Activated T-helper 1 cell treated with anti-CD3 and anti-CD28 coated beads, Interleukin-12 subunit alpha, Interleukin-12 subunit beta, Interleukin-2, Interleukin-4 antibody, amounts not matched to agents 30 ng/mL and 10 ng/mL and 1 ng/mL, durations not matched to agents 14 hours and 24 hours and 36 hours (primary cell): ENCODE results near the gene IFIT2. TPM values are rescaled to one million over a fixed set of nuclear protein-coding genes. Genes with fewer than 3 reads are reported as not detected.
"Not testable (repeated sequence)": the region's sequence is repeated elsewhere in the genome, so short reads cannot be mapped to it uniquely, and the experiment has no call there.

Experiments
- DNase-seq: peaks from one replicate; pipeline ENCODE4 v3.0.0; 2021; ENCODE audit warnings: low spot score
- H3K27ac Mint-ChIP-seq: one replicate; pipeline ENCODE4 v1.8.0; 2021; ENCODE audit warnings: mild to moderate bottlenecking, mixed read lengths
- H3K27me3 Mint-ChIP-seq: one replicate; pipeline ENCODE4 v1.8.0; 2022; ENCODE audit warnings: mild to moderate bottlenecking, moderate library complexity, mixed read lengths; ENCODE audit not compliant: insufficient read depth
- H3K36me3 Mint-ChIP-seq: one replicate; pipeline ENCODE4 v1.8.0; 2021; ENCODE audit warnings: low read depth, mixed read lengths
- H3K4me1 Mint-ChIP-seq: one replicate; pipeline ENCODE4 v1.8.0; 2021; ENCODE audit warnings: low read depth, mixed read lengths
- H3K4me3 Mint-ChIP-seq: one replicate; pipeline ENCODE4 v1.8.0; 2021; ENCODE audit warnings: mild to moderate bottlenecking, moderate library complexity, mixed read lengths
- H3K9me3 Mint-ChIP-seq: one replicate; pipeline ENCODE4 v1.8.0; 2021; ENCODE audit warnings: mixed read lengths
- intact Hi-C: fragments of 100-400 bp; cut with micrococcal nuclease; formaldehyde crosslinking; loops from one replicate; pipeline ENCODE4 v1.15.1; 2024
- total RNA-seq: library from RNA; stranded (reverse); gene quantifications from 2 replicates; pipeline ENCODE4 v1.2.3, GENCODE V29; 2022

Gene IFIT2
- total RNA-seq, 1 donor from 2014 or later: 0.34 TPM

- intact Hi-C loops: no loop called here
- no peak overlapping the region for H3K27ac Mint-ChIP-seq
- no peak overlapping the region for H3K4me3 Mint-ChIP-seq
- H3K4me1 Mint-ChIP-seq: peaks cover 26% of the 10 kb centered on the region
- peaks cover 38% of the 10 kb centered on the region for H3K27me3 Mint-ChIP-seq
- H3K36me3 Mint-ChIP-seq: peaks cover 7% of the 10 kb centered on the region
- H3K9me3 Mint-ChIP-seq: peaks cover 6% of the 10 kb centered on the region
- DNase-seq: no peak
These were observed 2.6 kb downstream of the IFIT2 start for GRCh38 chr10:89304446-89304845.

- intact Hi-C loops: no loop called here
These were observed 3.1 kb downstream of the IFIT2 start for GRCh38 chr10:89304925-89305324.

GRCh38 chr10:89305766-89306433 lies 4.1 kb downstream of the IFIT2 start:
- peaks cover 24% of the 10 kb centered on the region for H3K4me1 Mint-ChIP-seq
- H3K27ac Mint-ChIP-seq: no peak overlapping the region
- no peaks in the 10 kb centered on the region for H3K9me3 Mint-ChIP-seq
- peaks cover 33% of the 10 kb centered on the region for H3K27me3 Mint-ChIP-seq
- DNase-seq: no peak
- no peak overlapping the region for H3K4me3 Mint-ChIP-seq
- intact Hi-C loops: no loop called here
- H3K36me3 Mint-ChIP-seq: peaks cover 7% of the 10 kb centered on the region

More at GRCh38 chr10:89304925-89305324, 3.1 kb downstream of the IFIT2 start:
- H3K27me3 Mint-ChIP-seq: peaks cover 35% of the 10 kb centered on the region
- no peak overlapping the region for H3K27ac Mint-ChIP-seq
- peaks cover 1% of the 10 kb centered on the region for H3K9me3 Mint-ChIP-seq
- no peak overlapping the region for H3K4me3 Mint-ChIP-seq
- peaks cover 26% of the 10 kb centered on the region for H3K4me1 Mint-ChIP-seq
- DNase-seq: no peak
- peaks cover 7% of the 10 kb centered on the region for H3K36me3 Mint-ChIP-seq

- H3K27ac Mint-ChIP-seq: no peak overlapping the region
- no peak for DNase-seq
- H3K4me3 Mint-ChIP-seq: no peak overlapping the region
- H3K4me1 Mint-ChIP-seq: peaks cover 17% of the 10 kb centered on the region
- peaks cover 31% of the 10 kb centered on the region for H3K27me3 Mint-ChIP-seq
- H3K36me3 Mint-ChIP-seq: peaks cover 7% of the 10 kb centered on the region
- H3K9me3 Mint-ChIP-seq: no peaks in the 10 kb centered on the region
- intact Hi-C loops: no loop called here
These were observed 4.8 kb downstream of the IFIT2 start for GRCh38 chr10:89306434-89307268.

GRCh38 chr10:89307269-89307577 lies 5.4 kb downstream of the IFIT2 start:
- peaks cover 35% of the 10 kb centered on the region for H3K27me3 Mint-ChIP-seq
- no peak for DNase-seq
- H3K9me3 Mint-ChIP-seq: no peaks in the 10 kb centered on the region
- peaks cover 8% of the 10 kb centered on the region for H3K36me3 Mint-ChIP-seq
- H3K4me3 Mint-ChIP-seq: no peak overlapping the region
- intact Hi-C loops: no loop called here
- no peak overlapping the region for H3K27ac Mint-ChIP-seq
- peaks cover 11% of the 10 kb centered on the region for H3K4me1 Mint-ChIP-seq

- Mint-ChIP-seq H3K9me3 (no peaks in the 10 kb centered on the region), H3K4me3 (no peak overlapping the region), H3K27me3 (peaks cover 31% of the 10 kb centered on the region), H3K27ac (no peak overlapping the region), H3K4me1 (peaks cover 3% of the 10 kb centered on the region), H3K36me3 (peaks cover 8% of the 10 kb centered on the region)
- intact Hi-C loops: no loop called here
- no peak for DNase-seq
These were observed 6.4 kb downstream of the IFIT2 start for GRCh38 chr10:89308266-89308665.

GRCh38 chr10:89308736-89309135 lies 6.9 kb downstream of the IFIT2 start:
- DNase-seq: no peak
- H3K36me3 Mint-ChIP-seq: peaks cover 8% of the 10 kb centered on the region
- peaks cover 31% of the 10 kb centered on the region for H3K27me3 Mint-ChIP-seq
- H3K9me3 Mint-ChIP-seq: no peaks in the 10 kb centered on the region
- intact Hi-C loops: no loop called here
- no peak overlapping the region for H3K4me3 Mint-ChIP-seq
- H3K4me1 Mint-ChIP-seq: no peaks in the 10 kb centered on the region
- H3K27ac Mint-ChIP-seq: no peak overlapping the region

- peaks cover 8% of the 10 kb centered on the region for H3K36me3 Mint-ChIP-seq
- H3K27me3 Mint-ChIP-seq: peaks cover 25% of the 10 kb centered on the region
- no peak for DNase-seq
- intact Hi-C loops: no loop called here
- no peak overlapping the region for H3K27ac Mint-ChIP-seq
- H3K4me1 Mint-ChIP-seq: no peaks in the 10 kb centered on the region
- no peak overlapping the region for H3K4me3 Mint-ChIP-seq
- no peaks in the 10 kb centered on the region for H3K9me3 Mint-ChIP-seq
These were observed 7.6 kb downstream of the IFIT2 start for GRCh38 chr10:89309156-89310055.

- Mint-ChIP-seq H3K4me3 (no peak overlapping the region), H3K36me3 (peaks cover 8% of the 10 kb centered on the region), H3K4me1 (no peaks in the 10 kb centered on the region), H3K27me3 (peaks cover 25% of the 10 kb centered on the region), H3K27ac (no peak overlapping the region), H3K9me3 (no peaks in the 10 kb centered on the region)
- no peak for DNase-seq
- intact Hi-C loops: no loop called here
These were observed 8.4 kb downstream of the IFIT2 start for GRCh38 chr10:89310056-89310893.

- H3K4me1 Mint-ChIP-seq: no peaks in the 10 kb centered on the region
- intact Hi-C loops: no loop called here
- no peak overlapping the region for H3K27ac Mint-ChIP-seq
- H3K9me3 Mint-ChIP-seq: peaks cover 1% of the 10 kb centered on the region
- peaks cover 22% of the 10 kb centered on the region for H3K27me3 Mint-ChIP-seq
- no peak for DNase-seq
- H3K36me3 Mint-ChIP-seq: peaks cover 1% of the 10 kb centered on the region
- no peak overlapping the region for H3K4me3 Mint-ChIP-seq
These were observed 11.1 kb downstream of the IFIT2 start for GRCh38 chr10:89312973-89313372.

GRCh38 chr10:89314676-89315075 lies 12.8 kb downstream of the IFIT2 start:
- Mint-ChIP-seq H3K27me3 (peaks cover 33% of the 10 kb centered on the region), H3K9me3 (peaks cover 10% of the 10 kb centered on the region), H3K4me3 (no peak overlapping the region), H3K27ac (no peak overlapping the region), H3K36me3 (peaks cover 1% of the 10 kb centered on the region), H3K4me1 (no peaks in the 10 kb centered on the region)
- intact Hi-C loops: no loop called here
- DNase-seq: no peak

- Mint-ChIP-seq H3K9me3 (peaks cover 10% of the 10 kb centered on the region), H3K27me3 (peaks cover 37% of the 10 kb centered on the region)
- H3K4me3 Mint-ChIP-seq, H3K36me3 Mint-ChIP-seq, DNase-seq, H3K4me1 Mint-ChIP-seq, H3K27ac Mint-ChIP-seq, intact Hi-C loops: not testable (repeated sequence)
These were observed 16.2 kb downstream of the IFIT2 start for GRCh38 chr10:89318047-89318446.
